ENCODE measurements around the gene TMEM108.

The TMEM108 gene

DNA sequence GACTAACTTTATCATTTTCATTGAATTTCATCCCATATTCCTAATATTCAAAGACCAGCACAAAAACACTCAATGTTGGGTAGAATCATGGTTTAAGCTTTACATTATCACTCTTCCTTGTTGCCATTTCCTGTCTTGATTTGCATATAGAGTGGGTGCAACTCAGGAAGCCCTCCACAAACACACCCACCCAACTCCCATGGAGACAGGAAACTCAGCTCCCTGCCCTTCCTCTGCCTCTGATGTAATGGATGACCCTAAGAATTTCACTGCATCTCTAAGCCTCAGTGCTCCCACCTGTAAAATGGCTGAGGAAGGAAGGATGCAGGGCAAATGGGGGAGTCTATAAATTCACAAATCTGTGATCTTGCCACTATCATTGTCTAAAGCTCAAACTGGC, 263.5 kb downstream of the TMEM108 start:
- POLR2A ChIA-PET: no interaction called here
- TF ChIP-seq ELF4 (IDR thresholded peaks at IDR 0.05): no peak
- TF ChIP-seq SUZ12 (IDR thresholded peaks at IDR 0.05): no peak
- no peak for TF ChIP-seq BHLHE40 (IDR thresholded peaks at IDR 0.05; ENCODE audit: borderline replicate concordance)
- TF ChIP-seq HDGF (IDR thresholded peaks at IDR 0.05; ENCODE audit: borderline replicate concordance): no peak
- no peak for TF ChIP-seq FOXM1 (IDR thresholded peaks at IDR 0.05; ENCODE audit: borderline replicate concordance)
- no peak for TF ChIP-seq TARDBP (IDR thresholded peaks at IDR 0.05)
- no peak for TF ChIP-seq CTBP1 (IDR thresholded peaks at IDR 0.05; ENCODE audit: borderline replicate concordance)
- no peak for TF ChIP-seq L3MBTL2 (conservative IDR thresholded peaks at IDR 0.05)
- TF ChIP-seq NFRKB (IDR thresholded peaks at IDR 0.05): no peak
- no peak for TF ChIP-seq LEF1 (IDR thresholded peaks at IDR 0.05; ENCODE audit: borderline replicate concordance)
- no peak for TF ChIP-seq ARNT (IDR thresholded peaks at IDR 0.05)
- TF ChIP-seq ZNF384 (IDR thresholded peaks at IDR 0.05): no peak
- no peak for TF ChIP-seq FOXK2 (IDR thresholded peaks at IDR 0.05)
- TF ChIP-seq, protein P1, sequence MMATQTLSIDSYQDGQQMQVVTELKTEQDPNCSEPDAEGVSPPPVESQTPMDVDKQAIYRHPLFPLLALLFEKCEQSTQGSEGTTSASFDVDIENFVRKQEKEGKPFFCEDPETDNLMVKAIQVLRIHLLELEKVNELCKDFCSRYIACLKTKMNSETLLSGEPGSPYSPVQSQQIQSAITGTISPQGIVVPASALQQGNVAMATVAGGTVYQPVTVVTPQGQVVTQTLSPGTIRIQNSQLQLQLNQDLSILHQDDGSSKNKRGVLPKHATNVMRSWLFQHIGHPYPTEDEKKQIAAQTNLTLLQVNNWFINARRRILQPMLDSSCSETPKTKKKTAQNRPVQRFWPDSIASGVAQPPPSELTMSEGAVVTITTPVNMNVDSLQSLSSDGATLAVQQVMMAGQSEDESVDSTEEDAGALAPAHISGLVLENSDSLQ (IDR thresholded peaks at IDR 0.05): no peak
- TF ChIP-seq FOXA1 (IDR thresholded peaks at IDR 0.05): no peak
- TF ChIP-seq SP1 (IDR thresholded peaks at IDR 0.05): no peak
- CTCF ChIA-PET: interaction anchor here (0.7 kb wide), 1 partner anchor 16 kb away, joined by 3 read pairs; no protein-coding TSS in a partner anchor
- no peak for DNase-seq (ENCODE audit: extremely low spot score)

DNA sequence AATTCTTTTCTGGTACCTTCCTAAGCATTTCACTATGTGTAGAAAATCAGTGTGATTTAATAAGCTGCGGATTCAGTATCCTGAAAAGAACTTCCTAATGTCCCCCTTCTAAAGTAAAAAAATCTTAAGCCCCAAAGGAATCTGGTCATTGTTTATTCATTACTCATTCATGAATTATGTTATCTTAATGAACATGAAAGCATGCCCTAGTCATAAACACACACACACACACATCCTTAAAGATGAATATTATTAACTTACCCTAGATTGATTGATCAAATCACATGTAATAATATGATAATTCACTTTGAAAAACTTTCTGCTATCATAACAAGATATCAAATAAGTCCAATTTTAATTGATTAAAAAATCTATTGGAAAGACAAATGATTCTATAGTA, 265.2 kb downstream of the TMEM108 start:
- TF ChIP-seq CTBP1 (IDR thresholded peaks at IDR 0.05; ENCODE audit: borderline replicate concordance) (no peak), FOXK2 (IDR thresholded peaks at IDR 0.05) (no peak), BHLHE40 (IDR thresholded peaks at IDR 0.05; ENCODE audit: borderline replicate concordance) (no peak), ELF4 (IDR thresholded peaks at IDR 0.05) (no peak), L3MBTL2 (conservative IDR thresholded peaks at IDR 0.05) (no peak)
- TF ChIP-seq, protein P1 (IDR thresholded peaks at IDR 0.05): no peak
- POLR2A ChIA-PET: no interaction called here
- CTCF ChIA-PET: no interaction called here
- no peak for DNase-seq (ENCODE audit: extremely low spot score)

DNA sequence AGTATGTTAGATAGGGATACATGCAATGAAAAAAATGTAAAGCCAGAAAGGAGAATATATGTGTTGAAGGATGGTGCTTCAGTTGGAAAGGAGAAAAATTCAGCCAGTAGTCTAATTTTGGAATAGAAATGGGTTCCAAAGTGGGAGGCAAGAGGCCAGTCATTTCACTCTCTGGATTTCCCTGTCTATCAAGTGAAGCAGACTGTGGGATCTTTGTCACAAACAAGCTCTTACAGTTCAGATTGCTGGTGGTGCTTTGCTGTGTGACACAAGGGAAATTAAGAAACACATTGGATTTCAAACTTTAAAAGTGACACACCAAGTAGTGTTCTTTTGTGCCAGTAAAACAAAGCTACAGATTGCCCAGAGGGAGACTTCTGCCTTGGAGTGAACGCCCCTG, 279.7 kb downstream of the TMEM108 start:
- TF ChIP-seq L3MBTL2 (conservative IDR thresholded peaks at IDR 0.05) (no peak), ARNT (IDR thresholded peaks at IDR 0.05) (no peak)
- POLR2A ChIA-PET: no interaction called here
- no peak for DNase-seq (ENCODE audit: extremely low spot score)
- CTCF ChIA-PET: no interaction called here

DNA sequence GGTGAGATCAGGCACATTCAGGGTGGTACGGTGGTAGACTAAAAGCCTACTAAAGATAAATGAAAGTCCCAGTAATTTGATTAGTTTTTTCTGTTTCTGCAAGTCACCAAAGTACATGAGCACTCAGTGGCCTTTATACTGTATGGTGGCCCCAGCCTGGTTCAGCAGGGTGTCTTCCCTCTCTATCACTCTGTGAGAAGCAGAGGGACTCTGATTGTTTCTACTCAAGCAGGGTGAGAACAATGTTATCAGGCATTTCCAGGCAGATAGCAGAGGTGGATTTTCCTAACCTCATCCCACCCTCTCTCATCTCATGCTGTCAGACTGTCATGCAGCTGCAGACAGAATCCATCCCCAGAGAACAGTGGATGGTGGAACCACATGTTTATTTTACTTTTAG, 290.2 kb downstream of the TMEM108 start:
- no peak for DNase-seq (ENCODE audit: extremely low spot score)
- CTCF ChIA-PET: no interaction called here
- POLR2A ChIA-PET: no interaction called here
- TF ChIP-seq SUZ12 (IDR thresholded peaks at IDR 0.05) (no peak), ZNF384 (IDR thresholded peaks at IDR 0.05) (no peak), L3MBTL2 (conservative IDR thresholded peaks at IDR 0.05) (no peak), ELF4 (IDR thresholded peaks at IDR 0.05) (no peak), FOXK2 (IDR thresholded peaks at IDR 0.05) (no peak), NFRKB (IDR thresholded peaks at IDR 0.05) (no peak), CTBP1 (IDR thresholded peaks at IDR 0.05; ENCODE audit: borderline replicate concordance) (no peak), LEF1 (IDR thresholded peaks at IDR 0.05; ENCODE audit: borderline replicate concordance) (no peak), TARDBP (IDR thresholded peaks at IDR 0.05) (no peak), SP1 (IDR thresholded peaks at IDR 0.05) (no peak), BHLHE40 (IDR thresholded peaks at IDR 0.05; ENCODE audit: borderline replicate concordance) (no peak), FOXM1 (IDR thresholded peaks at IDR 0.05; ENCODE audit: borderline replicate concordance) (no peak), FOXA1 (IDR thresholded peaks at IDR 0.05) (no peak), ARNT (IDR thresholded peaks at IDR 0.05) (no peak), HDGF (IDR thresholded peaks at IDR 0.05; ENCODE audit: borderline replicate concordance) (no peak)
- TF ChIP-seq, protein P1 (IDR thresholded peaks at IDR 0.05): no peak

DNA sequence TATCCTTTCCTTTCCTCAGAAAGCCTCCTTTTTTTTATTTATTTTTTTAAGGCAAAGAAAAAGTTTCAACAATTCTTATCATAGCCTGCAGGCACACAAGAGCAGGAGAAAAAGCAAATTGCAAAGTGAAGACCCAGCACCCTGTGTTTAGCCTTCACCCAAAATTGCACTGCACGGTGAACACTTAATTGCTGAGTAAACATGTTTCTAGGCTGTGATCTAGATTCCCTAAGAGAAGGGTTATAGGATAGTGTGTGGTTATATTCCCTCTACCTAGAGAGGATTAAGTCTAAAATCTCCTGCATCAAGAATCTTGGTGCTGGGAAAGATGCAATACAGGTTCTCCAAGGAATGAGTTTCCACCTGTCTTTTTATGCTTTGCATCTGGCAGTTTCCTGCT, 291.4 kb downstream of the TMEM108 start:
- CTCF ChIA-PET: no interaction called here
- TF ChIP-seq FOXM1 (IDR thresholded peaks at IDR 0.05; ENCODE audit: borderline replicate concordance) (no peak), ZNF384 (IDR thresholded peaks at IDR 0.05) (no peak), FOXK2 (IDR thresholded peaks at IDR 0.05) (no peak), ELF4 (IDR thresholded peaks at IDR 0.05) (no peak), FOXA1 (IDR thresholded peaks at IDR 0.05) (no peak), SUZ12 (IDR thresholded peaks at IDR 0.05) (no peak)
- POLR2A ChIA-PET: no interaction called here
- DNase-seq (ENCODE audit: extremely low spot score): no peak

DNA sequence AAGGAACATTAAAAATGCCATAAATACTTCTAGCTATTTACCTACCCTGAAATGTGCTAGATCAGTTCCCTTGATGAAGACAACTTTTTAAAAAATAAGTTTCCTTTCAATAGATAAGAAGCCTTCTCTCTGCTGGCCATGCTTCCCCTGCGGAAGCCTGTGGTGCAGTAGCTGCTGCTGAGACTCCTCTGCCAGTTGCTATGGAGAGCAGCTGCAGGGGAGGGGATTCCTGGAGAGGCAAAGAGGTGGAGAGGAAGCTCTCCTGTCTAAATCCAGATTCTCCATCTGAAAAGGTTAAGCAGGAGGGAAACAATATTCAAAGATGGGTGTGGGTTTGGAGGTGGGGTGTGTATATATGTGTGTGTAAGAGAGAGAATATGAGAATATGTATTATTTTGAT, 291.9 kb downstream of the TMEM108 start:
- CTCF ChIA-PET: no interaction called here

More for the DNA sequence above, 291.9 kb downstream of the TMEM108 start:
- POLR2A ChIA-PET: no interaction called here
- TF ChIP-seq SP1 (IDR thresholded peaks at IDR 0.05) (no peak), HDGF (IDR thresholded peaks at IDR 0.05; ENCODE audit: borderline replicate concordance) (no peak), TARDBP (IDR thresholded peaks at IDR 0.05) (no peak), FOXA1 (IDR thresholded peaks at IDR 0.05) (no peak), ZNF384 (IDR thresholded peaks at IDR 0.05) (no peak), FOXK2 (IDR thresholded peaks at IDR 0.05) (no peak), L3MBTL2 (conservative IDR thresholded peaks at IDR 0.05) (no peak)
- TF ChIP-seq, protein P1 (IDR thresholded peaks at IDR 0.05): no peak
- DNase-seq (ENCODE audit: extremely low spot score): peak; percentile 26
